Caco-2 (cell line): ENCODE measurements around the gene LMLN. TPM values are rescaled to one million over a fixed set of nuclear protein-coding genes. Genes with fewer than 3 reads are reported as not detected.

Source experiments
- BruUV-seq: library from RNA; stranded (reverse); fragments of 400-500 nt; replicated peaks from 2 replicates; lab custom pipeline; 2021; lab: Mats Ljungman, UMichigan
- CTCF ChIA-PET: fragments of 300-600 bp; sonication (Branson Sonifier 250); formaldehyde crosslinking; loops from one replicate; lab custom pipeline; 2022; ENCODE audit warnings: antibody characterized with exemption; lab: Charles Lee
- POLR2A ChIA-PET: fragments of 300-600 bp; sonication (Branson Sonifier 250); formaldehyde crosslinking; loops from one replicate; lab custom pipeline; 2022; ENCODE audit warnings: antibody characterized with exemption; lab: Charles Lee
- DNase-seq, 2 experiments: peaks; one replicate each; pipeline versions ENCODE4 v3.0.0 to v3.0.0-alpha.2; 2020 to 2022
- H3K27me3 ChIP-seq: replicated peaks from 2 replicates; pipeline ENCODE4 v1.6.0; 2011; ENCODE audit warnings: low read length; ENCODE audit not compliant: control insufficient read depth, insufficient read depth
- H3K36me3 ChIP-seq: 2 replicates; pipeline ENCODE4 v1.5.1; 2011; ENCODE audit warnings: low read length; ENCODE audit not compliant: control insufficient read depth, insufficient read depth
- H3K4me1 ChIP-seq: fragments of 250-450 bp; sonication (Bioruptor Pico); 2 replicates; pipeline ENCODE4 v1.5.1; 2020; ENCODE audit warnings: mild to moderate bottlenecking
- H3K4me3 ChIP-seq: 2 replicates; pipeline ENCODE4 v1.5.1; 2011; ENCODE audit warnings: low read depth, mild to moderate bottlenecking, control low read depth, low read length
- H3K9me3 ChIP-seq: fragments of 250-450 bp; sonication (Bioruptor Pico); 2 replicates; pipeline ENCODE4 v1.5.1; 2020; ENCODE audit warnings: mild to moderate bottlenecking, moderate library complexity
- H3K27ac Mint-ChIP-seq: one replicate; pipeline ENCODE4 v1.8.0; 2022; ENCODE audit warnings: mixed read lengths; ENCODE audit not compliant: unreplicated experiment
- H3K27me3 Mint-ChIP-seq: one replicate; pipeline ENCODE4 v1.8.0; 2022; ENCODE audit warnings: mixed read lengths; ENCODE audit not compliant: insufficient read depth, unreplicated experiment
- H3K36me3 Mint-ChIP-seq: one replicate; pipeline ENCODE4 v1.8.0; 2022; ENCODE audit warnings: mild to moderate bottlenecking, mixed read lengths; ENCODE audit not compliant: insufficient read depth, unreplicated experiment
- H3K4me1 Mint-ChIP-seq: one replicate; pipeline ENCODE4 v1.8.0; 2022; ENCODE audit warnings: low read depth, mixed read lengths; ENCODE audit not compliant: unreplicated experiment
- H3K4me3 Mint-ChIP-seq: one replicate; pipeline ENCODE4 v1.8.0; 2022; ENCODE audit warnings: mild to moderate bottlenecking, moderate library complexity, mixed read lengths; ENCODE audit not compliant: unreplicated experiment
- H3K9me3 Mint-ChIP-seq: one replicate; pipeline ENCODE4 v1.8.0; 2022; ENCODE audit warnings: mixed read lengths; ENCODE audit not compliant: unreplicated experiment
- intact Hi-C: fragments of 100-400 bp; cut with micrococcal nuclease; formaldehyde crosslinking; loops from one replicate; pipeline ENCODE4 v1.10.0; 2022; ENCODE audit not compliant: unreplicated experiment
- total RNA-seq: library from RNA; stranded (reverse); gene quantifications from 2 replicates; pipeline ENCODE4 v1.2.3, GENCODE V29; 2022
- TF ChIP-seq, protein P1 (sequence below), 2 experiments: fragments of 200-600 bp in 1 of 2; IDR thresholded peaks; 1 replicate in 1 of 2; 2 replicates in 1 of 2; pipeline versions ENCODE4 v1.5.1 to v1.8.0; 2011 to 2022; ENCODE audit warnings: antibody characterized with exemption in 1 of 2, control low read depth in 1 of 2, inconsistent platforms in 1 of 2, low read depth in 1 of 2, low read length in 1 of 2, mild to moderate bottlenecking in 1 of 2, moderate library complexity in 1 of 2; ENCODE audit not compliant: insufficient read depth in 1 of 2, severe bottlenecking in 1 of 2, unreplicated experiment in 1 of 2

The LMLN gene
- total RNA-seq, 1 experiment from 2014 or later, result 2.4 TPM

DNA sequence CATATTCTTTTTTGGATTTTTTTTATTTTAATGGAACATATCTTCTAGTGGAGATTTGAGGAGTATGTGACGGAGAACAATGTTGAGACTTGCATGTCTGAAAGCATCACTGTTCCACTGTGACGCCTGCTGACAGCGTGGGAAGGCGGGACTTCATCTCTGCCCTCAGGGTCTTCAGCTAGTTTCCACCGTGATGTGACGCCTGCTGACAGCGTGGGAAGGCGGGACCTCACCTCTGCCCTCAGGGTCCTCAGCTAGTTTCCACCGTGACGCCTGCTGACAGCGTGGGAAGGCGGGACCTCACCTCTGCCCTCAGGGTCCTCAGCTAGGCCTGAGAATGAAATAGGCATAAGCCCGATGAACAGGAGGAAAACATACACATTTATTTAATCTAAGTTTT lies 70.7 kb downstream of the LMLN start:
- no peaks in the 10 kb centered on the region for H3K4me1 ChIP-seq
- no peaks in the 10 kb centered on the region for H3K4me1 Mint-ChIP-seq
- no peaks in the 10 kb centered on the region for H3K9me3 Mint-ChIP-seq
- no TSS peak for BruUV-seq
- no peak overlapping the region for H3K27ac Mint-ChIP-seq
- TF ChIP-seq, protein P1, sequence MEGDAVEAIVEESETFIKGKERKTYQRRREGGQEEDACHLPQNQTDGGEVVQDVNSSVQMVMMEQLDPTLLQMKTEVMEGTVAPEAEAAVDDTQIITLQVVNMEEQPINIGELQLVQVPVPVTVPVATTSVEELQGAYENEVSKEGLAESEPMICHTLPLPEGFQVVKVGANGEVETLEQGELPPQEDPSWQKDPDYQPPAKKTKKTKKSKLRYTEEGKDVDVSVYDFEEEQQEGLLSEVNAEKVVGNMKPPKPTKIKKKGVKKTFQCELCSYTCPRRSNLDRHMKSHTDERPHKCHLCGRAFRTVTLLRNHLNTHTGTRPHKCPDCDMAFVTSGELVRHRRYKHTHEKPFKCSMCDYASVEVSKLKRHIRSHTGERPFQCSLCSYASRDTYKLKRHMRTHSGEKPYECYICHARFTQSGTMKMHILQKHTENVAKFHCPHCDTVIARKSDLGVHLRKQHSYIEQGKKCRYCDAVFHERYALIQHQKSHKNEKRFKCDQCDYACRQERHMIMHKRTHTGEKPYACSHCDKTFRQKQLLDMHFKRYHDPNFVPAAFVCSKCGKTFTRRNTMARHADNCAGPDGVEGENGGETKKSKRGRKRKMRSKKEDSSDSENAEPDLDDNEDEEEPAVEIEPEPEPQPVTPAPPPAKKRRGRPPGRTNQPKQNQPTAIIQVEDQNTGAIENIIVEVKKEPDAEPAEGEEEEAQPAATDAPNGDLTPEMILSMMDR (IDR thresholded peaks at IDR 0.05; ENCODE audit: insufficient read depth in 1 of 2, low read depth in 1 of 2, low read length in 1 of 2, severe bottlenecking in 1 of 2, unreplicated experiment in 1 of 2), result no peak
- H3K9me3 ChIP-seq, result no peaks in the 10 kb centered on the region
- no peak overlapping the region for H3K4me3 Mint-ChIP-seq
- no peaks in the 10 kb centered on the region for H3K27me3 ChIP-seq
- no peaks in the 10 kb centered on the region for H3K36me3 ChIP-seq
- no peak for DNase-seq
- ChIA-PET CTCF (no interaction called here), POLR2A (no interaction called here)
- intact Hi-C loops, result no loop called here
- no peak overlapping the region for H3K4me3 ChIP-seq
- H3K27me3 Mint-ChIP-seq, result no peaks in the 10 kb centered on the region
- no peaks in the 10 kb centered on the region for H3K36me3 Mint-ChIP-seq

DNA sequence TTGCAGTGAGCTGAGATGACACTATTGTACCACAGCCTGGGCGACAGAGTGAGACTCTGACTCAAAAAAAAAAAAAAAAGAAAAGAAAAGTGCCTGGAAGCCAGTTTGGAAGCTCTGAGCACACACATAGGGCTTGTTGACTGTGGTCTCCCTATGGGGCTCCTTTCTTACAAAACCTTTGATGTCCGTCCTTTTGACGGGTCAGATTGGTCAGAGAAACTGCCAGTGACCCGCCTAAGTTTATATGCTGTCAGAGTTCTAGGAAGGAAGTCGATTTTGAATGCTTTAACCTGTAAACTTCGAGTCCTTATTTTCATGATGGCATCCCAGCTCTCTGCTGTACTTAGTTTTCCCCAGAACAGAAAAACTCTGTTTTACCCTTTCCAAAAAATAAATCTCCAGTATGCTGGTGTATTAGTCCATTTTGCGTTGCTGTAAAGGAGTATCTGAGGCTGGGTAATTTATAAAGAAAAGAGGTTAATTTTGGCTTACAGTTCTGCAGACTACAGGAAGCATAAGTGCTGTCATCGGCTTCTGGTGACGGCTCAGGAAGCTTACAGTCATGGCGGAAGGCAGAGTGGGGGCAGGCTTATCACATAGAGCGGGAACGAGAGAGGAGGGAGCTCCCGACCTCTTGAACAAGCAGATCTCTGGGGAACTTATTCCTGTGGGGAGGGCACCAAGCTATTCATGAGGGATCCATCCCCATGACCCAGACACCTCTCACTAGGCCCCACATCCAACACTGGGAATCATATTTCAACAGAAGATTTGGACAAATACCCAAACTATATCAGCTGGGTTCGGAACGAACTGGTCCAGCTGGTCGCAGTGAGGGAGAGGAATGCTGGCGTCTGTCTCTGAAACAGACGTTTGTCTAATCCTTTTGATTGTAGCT lies 72.3 kb downstream of the LMLN start:
- H3K27me3 ChIP-seq, result no peaks in the 10 kb centered on the region
- POLR2A ChIA-PET, result no interaction called here
- TF ChIP-seq, protein P1 (IDR thresholded peaks at IDR 0.05; ENCODE audit: insufficient read depth in 1 of 2, low read depth in 1 of 2, low read length in 1 of 2, severe bottlenecking in 1 of 2, unreplicated experiment in 1 of 2), result no peak
- DNase-seq, result no peak
- no peaks in the 10 kb centered on the region for H3K4me1 ChIP-seq
- Mint-ChIP-seq H3K4me3 (no peak overlapping the region), H3K27ac (no peak overlapping the region), H3K27me3 (no peaks in the 10 kb centered on the region), H3K9me3 (no peaks in the 10 kb centered on the region), H3K36me3 (no peaks in the 10 kb centered on the region), H3K4me1 (no peaks in the 10 kb centered on the region)
- no peaks in the 10 kb centered on the region for H3K9me3 ChIP-seq
- BruUV-seq, result no TSS peak
- CTCF ChIA-PET, result interaction anchor here (0.6 kb wide), 1 partner anchor 9 kb away, joined by 4 read pairs; no protein-coding TSS in a partner anchor
- no peaks in the 10 kb centered on the region for H3K36me3 ChIP-seq
- intact Hi-C loops, result no loop called here
- no peak overlapping the region for H3K4me3 ChIP-seq

DNA sequence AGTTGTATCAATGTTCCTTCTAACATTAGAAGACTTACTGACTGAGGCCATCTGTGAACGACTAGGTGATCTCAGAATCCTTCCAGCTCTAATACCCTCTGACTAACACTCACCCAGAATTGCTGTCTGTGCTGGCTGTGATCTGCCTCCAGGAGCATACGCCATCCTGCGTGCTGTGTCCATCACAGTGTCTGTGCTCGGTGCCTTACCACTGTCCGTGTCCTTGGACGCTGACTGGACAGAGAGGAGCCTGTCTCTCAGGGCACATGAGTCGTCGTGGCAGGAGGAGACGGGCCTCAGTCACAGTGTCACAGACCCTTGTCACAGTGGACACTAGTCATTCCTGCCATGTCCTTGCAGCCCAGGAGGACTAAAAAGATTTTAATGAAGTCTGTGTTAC lies 83.1 kb downstream of the LMLN start:
- Histone ChIP-seq H3K36me3 (no peaks in the 10 kb centered on the region), H3K4me1 (no peaks in the 10 kb centered on the region), H3K9me3 (no peaks in the 10 kb centered on the region), H3K27me3 (no peaks in the 10 kb centered on the region; the same call in 1 of the 2 replicates), H3K4me3 (no peak overlapping the region)
- CTCF ChIA-PET, result no interaction called here
- intact Hi-C loops, result no loop called here
- Mint-ChIP-seq H3K27me3 (no peaks in the 10 kb centered on the region), H3K27ac (no peak overlapping the region), H3K36me3 (no peaks in the 10 kb centered on the region), H3K4me3 (no peak overlapping the region), H3K9me3 (peaks cover 9% of the 10 kb centered on the region), H3K4me1 (no peaks in the 10 kb centered on the region)
- no TSS peak for BruUV-seq
- POLR2A ChIA-PET, result no interaction called here
- TF ChIP-seq, protein P1 (IDR thresholded peaks at IDR 0.05; ENCODE audit: insufficient read depth in 1 of 2, low read depth in 1 of 2, low read length in 1 of 2, severe bottlenecking in 1 of 2, unreplicated experiment in 1 of 2), result no peak
- no peak for DNase-seq
